GM12865 (cell line): ENCODE measurements around the gene ABTB2.
"Not testable (repeated sequence)": the region's sequence is repeated elsewhere in the genome, so short reads cannot be mapped to it uniquely, and the experiment has no call there.

Experiments used
- DNase-seq: peaks from one replicate; pipeline ENCODE4 v3.0.0; 2010; ENCODE audit warnings: low read depth
- H3K4me3 ChIP-seq: 2 replicates; pipeline ENCODE4 v1.5.1; 2011; ENCODE audit warnings: mild to moderate bottlenecking, low read depth, low read length, control low read depth
- TF ChIP-seq, protein P1 (sequence below): IDR thresholded peaks from 2 replicates; pipeline ENCODE4 v1.5.1; 2011; ENCODE audit warnings: low read length, control low read depth, low read depth, inconsistent platforms; ENCODE audit not compliant: insufficient read depth; ENCODE audit errors: missing control alignments

Gene ABTB2

DNA sequence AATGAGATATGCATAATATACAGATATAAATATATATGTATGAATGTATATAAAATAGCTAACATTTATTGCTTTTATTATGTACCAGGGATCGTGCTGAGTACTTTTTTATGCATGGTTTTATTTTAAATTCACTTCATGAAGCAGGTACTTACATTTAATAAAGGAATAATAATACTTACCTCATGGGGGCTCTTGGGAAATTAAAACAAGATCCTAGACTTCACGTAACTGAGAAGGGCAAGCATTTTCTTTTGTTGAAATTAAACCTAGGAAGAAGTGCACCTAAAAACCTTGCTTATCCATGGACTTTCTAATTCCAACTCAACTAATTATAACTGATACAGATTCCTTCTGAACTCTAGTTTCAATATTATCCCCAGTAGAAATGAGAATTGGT, 40.0 kb upstream of the ABTB2 start:
- no peak overlapping the region for H3K4me3 ChIP-seq
- TF ChIP-seq, protein P1, sequence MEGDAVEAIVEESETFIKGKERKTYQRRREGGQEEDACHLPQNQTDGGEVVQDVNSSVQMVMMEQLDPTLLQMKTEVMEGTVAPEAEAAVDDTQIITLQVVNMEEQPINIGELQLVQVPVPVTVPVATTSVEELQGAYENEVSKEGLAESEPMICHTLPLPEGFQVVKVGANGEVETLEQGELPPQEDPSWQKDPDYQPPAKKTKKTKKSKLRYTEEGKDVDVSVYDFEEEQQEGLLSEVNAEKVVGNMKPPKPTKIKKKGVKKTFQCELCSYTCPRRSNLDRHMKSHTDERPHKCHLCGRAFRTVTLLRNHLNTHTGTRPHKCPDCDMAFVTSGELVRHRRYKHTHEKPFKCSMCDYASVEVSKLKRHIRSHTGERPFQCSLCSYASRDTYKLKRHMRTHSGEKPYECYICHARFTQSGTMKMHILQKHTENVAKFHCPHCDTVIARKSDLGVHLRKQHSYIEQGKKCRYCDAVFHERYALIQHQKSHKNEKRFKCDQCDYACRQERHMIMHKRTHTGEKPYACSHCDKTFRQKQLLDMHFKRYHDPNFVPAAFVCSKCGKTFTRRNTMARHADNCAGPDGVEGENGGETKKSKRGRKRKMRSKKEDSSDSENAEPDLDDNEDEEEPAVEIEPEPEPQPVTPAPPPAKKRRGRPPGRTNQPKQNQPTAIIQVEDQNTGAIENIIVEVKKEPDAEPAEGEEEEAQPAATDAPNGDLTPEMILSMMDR = no peak
- no peak for DNase-seq

DNA sequence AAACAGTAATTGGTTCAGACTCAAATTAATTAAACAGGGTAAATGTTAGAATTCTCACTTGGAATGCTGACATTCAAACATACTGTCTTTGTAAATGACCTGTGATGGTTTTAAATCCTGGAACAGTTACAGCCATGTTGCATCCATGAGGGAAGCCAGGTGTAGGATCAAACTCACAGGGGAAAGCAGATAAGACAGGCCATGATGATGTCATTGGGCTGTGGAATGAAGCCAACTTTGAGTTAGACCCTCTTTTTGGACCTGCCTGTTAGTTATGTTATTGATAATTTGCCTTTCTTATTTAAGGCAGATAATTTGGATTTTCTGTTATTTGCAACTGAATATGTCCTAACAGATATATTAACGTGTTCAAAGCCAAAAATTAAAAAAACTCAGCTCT, 39.3 kb upstream of the ABTB2 start:
- TF ChIP-seq, protein P1 = no peak
- H3K4me3 ChIP-seq = no peak overlapping the region
- no peak for DNase-seq

DNA sequence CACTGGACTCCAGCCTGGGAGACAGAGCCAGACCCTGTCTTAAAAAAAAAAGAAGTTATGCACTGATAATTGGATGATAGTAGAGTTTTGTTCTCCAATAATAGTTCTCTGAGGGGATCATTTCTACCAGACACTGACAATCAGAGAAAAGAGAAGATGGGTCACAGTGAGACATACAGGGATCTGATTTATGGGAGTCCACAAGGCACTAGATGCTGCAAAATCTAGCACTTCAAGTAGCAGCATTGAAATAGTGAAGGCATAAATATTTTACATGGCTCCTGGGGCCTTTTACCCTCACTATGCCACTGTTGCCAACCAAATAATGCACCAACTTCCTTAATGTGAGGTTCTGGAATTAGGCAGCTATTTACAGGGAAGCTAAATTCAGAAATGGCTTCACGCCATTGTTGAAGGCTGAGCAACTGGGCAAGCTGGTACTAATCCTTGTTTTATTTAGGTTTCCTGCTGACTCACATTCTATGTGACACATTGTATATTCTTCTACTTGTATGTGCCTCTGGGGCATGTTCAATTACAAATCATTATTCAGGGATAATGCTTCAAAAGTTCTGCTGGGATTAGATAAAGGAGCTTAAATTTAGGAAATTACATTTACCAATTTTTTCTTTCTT, 38.2 kb upstream of the ABTB2 start:
- H3K4me3 ChIP-seq = no peak overlapping the region
- no peak for DNase-seq
- TF ChIP-seq, protein P1 = no peak

DNA sequence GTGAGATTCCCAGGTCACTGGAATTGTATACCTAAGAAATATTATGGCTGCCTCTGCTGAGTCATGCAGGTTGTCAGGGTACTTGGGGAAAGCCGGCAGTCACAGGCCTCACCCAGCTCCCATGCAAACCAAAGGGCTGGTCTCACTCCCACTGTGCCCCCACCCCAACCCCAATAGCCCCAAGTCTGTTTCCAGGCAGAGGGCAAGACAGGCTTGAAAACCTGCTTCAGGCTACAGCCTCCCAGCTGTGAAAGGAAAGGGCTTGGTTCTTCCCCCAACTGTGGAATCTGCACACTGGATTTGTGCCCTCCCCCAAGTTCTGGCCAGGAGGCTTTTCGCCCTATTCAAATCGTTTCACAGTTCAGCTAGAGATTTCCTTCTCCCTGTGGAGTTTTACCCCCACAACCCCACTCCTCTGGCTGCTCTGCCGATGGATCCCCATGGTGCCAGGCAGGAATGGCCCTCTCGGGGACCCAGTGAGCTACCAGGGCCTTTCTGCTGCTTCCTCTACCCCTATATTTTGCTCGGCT, 37.0 kb upstream of the ABTB2 start:
- TF ChIP-seq, protein P1 = no peak
- no peak overlapping the region for H3K4me3 ChIP-seq
- DNase-seq = no peak

DNA sequence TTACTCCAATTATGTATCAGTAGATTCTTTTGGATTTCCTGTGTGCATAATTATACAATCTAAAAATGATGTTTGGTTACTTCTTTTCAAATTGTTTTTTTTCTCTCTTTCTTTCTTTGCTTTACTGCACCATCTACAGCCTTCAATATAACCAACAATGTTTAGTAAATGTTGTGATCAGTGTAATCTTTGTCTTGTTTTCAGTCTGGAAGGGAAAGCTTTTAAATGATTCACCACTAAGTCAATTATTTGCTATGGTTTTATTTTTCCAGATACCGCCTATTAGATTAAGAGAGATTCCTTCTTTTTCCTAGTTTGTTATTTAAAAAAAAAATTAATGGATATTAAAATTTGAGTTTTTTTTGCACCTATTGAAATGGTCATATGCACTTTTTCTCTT, 29.8 kb upstream of the ABTB2 start:
- TF ChIP-seq, protein P1 = no peak
- DNase-seq = no peak
- H3K4me3 ChIP-seq = no peak overlapping the region

DNA sequence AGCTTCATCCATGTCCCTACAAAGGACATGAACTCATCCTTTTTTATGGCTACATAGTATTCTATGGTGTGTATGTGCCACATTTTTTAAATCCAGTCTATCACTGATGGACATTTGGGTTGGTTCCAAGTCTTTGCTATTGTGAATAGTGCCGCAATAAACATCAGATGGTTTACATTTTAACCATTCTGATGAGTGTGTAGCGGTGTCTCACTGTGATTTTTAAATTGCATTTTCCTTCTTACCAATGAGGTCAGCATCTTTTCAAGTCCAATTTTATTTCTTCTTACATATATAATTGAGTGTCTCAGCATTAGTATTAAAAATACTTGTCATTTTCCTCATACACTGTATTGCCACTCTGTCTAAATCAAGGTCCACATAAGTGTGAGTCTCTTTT, 28.5 kb upstream of the ABTB2 start:
- DNase-seq = not testable (repeated sequence)

DNA sequence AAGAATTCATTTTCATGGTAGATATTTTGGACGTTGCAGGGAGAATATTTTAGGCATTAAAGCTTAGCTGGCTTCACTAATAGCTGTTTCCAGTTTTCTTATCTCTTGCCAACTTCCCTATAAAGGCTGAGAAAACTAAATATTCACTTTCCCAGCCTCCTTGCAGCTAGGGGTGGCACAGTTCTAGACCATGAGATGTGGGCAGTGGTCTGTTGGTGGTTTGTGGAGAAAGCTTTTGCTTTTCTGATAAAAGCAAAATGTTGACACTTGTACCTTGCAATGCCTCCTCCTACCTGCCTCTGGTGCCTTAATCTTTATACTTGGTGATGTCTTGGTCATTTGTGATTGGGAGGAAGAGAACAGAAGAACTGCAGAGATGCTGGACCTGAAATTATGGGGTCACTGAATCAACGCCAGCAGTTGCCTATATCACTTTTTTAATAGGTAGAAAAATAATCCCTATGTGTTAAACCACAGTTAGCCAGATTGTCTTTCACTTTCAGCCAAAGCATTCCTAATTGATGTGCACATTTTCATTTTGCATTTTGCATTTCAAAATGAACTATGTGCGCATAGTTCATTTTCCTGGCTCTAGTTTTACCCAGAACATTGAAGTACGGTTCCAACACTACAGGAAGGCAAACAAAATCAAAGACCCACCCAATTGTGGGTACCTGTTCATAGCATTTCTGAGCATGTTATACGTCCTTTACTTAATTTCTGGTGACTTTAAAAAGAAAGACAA, 24.9 kb upstream of the ABTB2 start:
- no peak overlapping the region for H3K4me3 ChIP-seq
- TF ChIP-seq, protein P1 = no peak
- DNase-seq = no peak

More for the DNA sequence above, 28.5 kb upstream of the ABTB2 start:
- H3K4me3 ChIP-seq = not testable (repeated sequence)
